Mesothelial cell of epicardium (in vitro differentiated cells): ENCODE results near the gene MINDY4. TPM values are rescaled to one million over a fixed set of nuclear protein-coding genes. Genes with fewer than 3 reads are reported as not detected.

Experiments
- DNase-seq, 2 experiments: peaks; one replicate each; pipeline ENCODE4 v3.0.0; 2021; ENCODE audit warnings: low spot score in 2 of 2; ENCODE audit not compliant: unreplicated experiment in 2 of 2
- H3K27ac Mint-ChIP-seq: 2 replicates; pipeline ENCODE4 v1.8.0; 2021; ENCODE audit warnings: mixed read lengths
- H3K27me3 Mint-ChIP-seq: 2 replicates; pipeline ENCODE4 v1.8.0; 2021; ENCODE audit warnings: low read depth, mixed read lengths
- H3K36me3 Mint-ChIP-seq: 2 replicates; pipeline ENCODE4 v1.8.0; 2021; ENCODE audit warnings: mixed read lengths
- H3K4me1 Mint-ChIP-seq: 2 replicates; pipeline ENCODE4 v1.8.0; 2021; ENCODE audit warnings: mixed read lengths
- H3K4me3 Mint-ChIP-seq: 2 replicates; pipeline ENCODE4 v1.8.0; 2021; ENCODE audit warnings: mild to moderate bottlenecking, moderate library complexity, mixed read lengths
- H3K9me3 Mint-ChIP-seq: 2 replicates; pipeline ENCODE4 v1.8.0; 2021; ENCODE audit warnings: mixed read lengths
- total RNA-seq: library from RNA; stranded (reverse); gene quantifications from 3 replicates; pipeline ENCODE4 v1.2.1, GENCODE V29; 2021
- TF ChIP-seq, protein P1 (sequence below): fragments of 200-600 bp; sonication (generic); IDR thresholded peaks from one replicate; pipeline ENCODE4 v1.5.0; 2021; ENCODE audit warnings: antibody characterized with exemption; ENCODE audit not compliant: unreplicated experiment

The MINDY4 gene
- total RNA-seq, 1 donor from 2014 or later = 10.8 TPM

DNA sequence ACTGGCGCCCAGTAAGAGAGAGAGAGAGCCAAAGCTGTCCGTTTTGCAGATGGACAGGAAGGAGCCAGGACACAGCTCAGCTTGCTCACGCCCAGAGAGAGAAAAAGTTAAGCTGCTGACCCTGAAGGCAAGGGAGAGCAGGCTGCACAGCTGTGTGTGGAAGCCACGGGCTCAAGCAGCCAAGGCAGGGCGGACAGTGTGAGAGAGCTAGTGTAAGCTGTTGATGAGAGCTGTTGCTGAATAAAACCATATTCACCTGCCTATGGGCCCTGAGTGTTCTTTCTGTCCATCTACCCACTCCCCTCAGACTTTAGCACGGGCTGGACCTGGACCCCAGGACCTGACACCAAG is 13.9 kb upstream of the MINDY4 start:
- TF ChIP-seq, protein P1, sequence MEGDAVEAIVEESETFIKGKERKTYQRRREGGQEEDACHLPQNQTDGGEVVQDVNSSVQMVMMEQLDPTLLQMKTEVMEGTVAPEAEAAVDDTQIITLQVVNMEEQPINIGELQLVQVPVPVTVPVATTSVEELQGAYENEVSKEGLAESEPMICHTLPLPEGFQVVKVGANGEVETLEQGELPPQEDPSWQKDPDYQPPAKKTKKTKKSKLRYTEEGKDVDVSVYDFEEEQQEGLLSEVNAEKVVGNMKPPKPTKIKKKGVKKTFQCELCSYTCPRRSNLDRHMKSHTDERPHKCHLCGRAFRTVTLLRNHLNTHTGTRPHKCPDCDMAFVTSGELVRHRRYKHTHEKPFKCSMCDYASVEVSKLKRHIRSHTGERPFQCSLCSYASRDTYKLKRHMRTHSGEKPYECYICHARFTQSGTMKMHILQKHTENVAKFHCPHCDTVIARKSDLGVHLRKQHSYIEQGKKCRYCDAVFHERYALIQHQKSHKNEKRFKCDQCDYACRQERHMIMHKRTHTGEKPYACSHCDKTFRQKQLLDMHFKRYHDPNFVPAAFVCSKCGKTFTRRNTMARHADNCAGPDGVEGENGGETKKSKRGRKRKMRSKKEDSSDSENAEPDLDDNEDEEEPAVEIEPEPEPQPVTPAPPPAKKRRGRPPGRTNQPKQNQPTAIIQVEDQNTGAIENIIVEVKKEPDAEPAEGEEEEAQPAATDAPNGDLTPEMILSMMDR = no peak
- no peak for DNase-seq
- Mint-ChIP-seq H3K27me3 (no peaks in the 10 kb centered on the region), H3K4me1 (peaks cover 19% of the 10 kb centered on the region), H3K9me3 (peaks cover 4% of the 10 kb centered on the region), H3K4me3 (no peak overlapping the region), H3K36me3 (no peaks in the 10 kb centered on the region), H3K27ac (no peak overlapping the region)

GRCh38 chr7:30760514-30761213 is 10.6 kb upstream of the MINDY4 start:
- H3K4me1 Mint-ChIP-seq = peaks cover 36% of the 10 kb centered on the region
- H3K36me3 Mint-ChIP-seq = no peaks in the 10 kb centered on the region
- no peak overlapping the region for H3K27ac Mint-ChIP-seq
- peaks cover 5% of the 10 kb centered on the region for H3K9me3 Mint-ChIP-seq
- no peak for DNase-seq
- no peak overlapping the region for H3K4me3 Mint-ChIP-seq
- no peaks in the 10 kb centered on the region for H3K27me3 Mint-ChIP-seq
- TF ChIP-seq, protein P1 = no peak

GRCh38 chr7:30761214-30762156 is 9.7 kb upstream of the MINDY4 start:
- Mint-ChIP-seq H3K4me1 (peaks cover 36% of the 10 kb centered on the region), H3K27me3 (no peaks in the 10 kb centered on the region), H3K9me3 (peaks cover 5% of the 10 kb centered on the region), H3K4me3 (no peak overlapping the region), H3K27ac (peak overlapping the region; percentile 68), H3K36me3 (no peaks in the 10 kb centered on the region)
- no peak for DNase-seq
- TF ChIP-seq, protein P1 = no peak

GRCh38 chr7:30764030-30764975 is 6.9 kb upstream of the MINDY4 start:
- TF ChIP-seq, protein P1 = no peak
- Mint-ChIP-seq H3K36me3 (no peaks in the 10 kb centered on the region), H3K4me1 (peaks cover 41% of the 10 kb centered on the region), H3K4me3 (no peak overlapping the region), H3K27ac (peak overlapping the region; percentile 88), H3K27me3 (no peaks in the 10 kb centered on the region), H3K9me3 (peaks cover 5% of the 10 kb centered on the region)
- no peak for DNase-seq

- Mint-ChIP-seq H3K36me3 (no peaks in the 10 kb centered on the region), H3K4me3 (no peak overlapping the region), H3K9me3 (peaks cover 5% of the 10 kb centered on the region), H3K27me3 (no peaks in the 10 kb centered on the region), H3K27ac (peak overlapping the region; percentile 64), H3K4me1 (peaks cover 43% of the 10 kb centered on the region)
- DNase-seq = no peak
- TF ChIP-seq, protein P1 = no peak
These were observed 5.8 kb upstream of the MINDY4 start for GRCh38 chr7:30765408-30765807.
